Kidney epithelial cell (primary cell): Measurements from ENCODE around the gene FBXO3. TPM values are rescaled to one million over a fixed set of nuclear protein-coding genes. Genes with fewer than 3 reads are reported as not detected.

Source experiments
- DNase-seq: peaks from one replicate; pipeline ENCODE4 v3.0.0-alpha.2; 2010; ENCODE audit warnings: low read depth
- H3K27me3 ChIP-seq: 2 replicates; pipeline ENCODE4 v1.6.0; 2011; ENCODE audit warnings: low read length; ENCODE audit not compliant: control insufficient read depth, insufficient read depth
- H3K36me3 ChIP-seq: 2 replicates; pipeline ENCODE4 v1.5.1; 2011; ENCODE audit warnings: low read length; ENCODE audit not compliant: control insufficient read depth, insufficient read depth
- H3K4me3 ChIP-seq: 2 replicates; pipeline ENCODE4 v1.5.1; 2011; ENCODE audit warnings: low read depth, mild to moderate bottlenecking, control low read depth, low read length
- CTCF ChIP-seq: IDR thresholded peaks from 2 replicates; pipeline ENCODE4 v1.5.1; 2011; ENCODE audit warnings: mild to moderate bottlenecking, moderate library complexity, low read length, control low read depth, inconsistent platforms; ENCODE audit not compliant: insufficient read depth, poor library complexity, severe bottlenecking
- total RNA-seq: library from RNA; depleted of rRNA; stranded (reverse); fragments of >200 nt; gene quantifications from 2 replicates; pipeline ENCODE4 v1.2.3, GENCODE V29; 2015

Gene FBXO3
- total RNA-seq, 1 donor from 2014 or later, result 34.6 TPM

GRCh38 chr11:33769542-33769941 is 4.8 kb downstream of the FBXO3 start:
- Histone ChIP-seq H3K4me3 (no peak overlapping the region), H3K27me3 (no peaks in the 10 kb centered on the region), H3K36me3 (no peaks in the 10 kb centered on the region)
- no peak for TF ChIP-seq CTCF
- no peak for DNase-seq

GRCh38 chr11:33767624-33768023 is 6.7 kb downstream of the FBXO3 start:
- TF ChIP-seq CTCF, result no peak
- H3K27me3 ChIP-seq, result no peaks in the 10 kb centered on the region
- no peak for DNase-seq
- no peak overlapping the region for H3K4me3 ChIP-seq
- no peaks in the 10 kb centered on the region for H3K36me3 ChIP-seq

- TF ChIP-seq CTCF, result no peak
- Histone ChIP-seq H3K36me3 (no peaks in the 10 kb centered on the region), H3K4me3 (no peak overlapping the region)
These were observed 8.2 kb downstream of the FBXO3 start for GRCh38 chr11:33766085-33766484.

GRCh38 chr11:33761471-33761870 is 12.8 kb downstream of the FBXO3 start:
- no peaks in the 10 kb centered on the region for H3K36me3 ChIP-seq
- DNase-seq, result no peak
- no peak for TF ChIP-seq CTCF

More at GRCh38 chr11:33766085-33766484, 8.2 kb downstream of the FBXO3 start:
- no peak for DNase-seq
- H3K27me3 ChIP-seq, result no peaks in the 10 kb centered on the region

GRCh38 chr11:33753304-33753967 is 20.9 kb downstream of the FBXO3 start:
- DNase-seq, result no peak
- H3K4me3 ChIP-seq, result no peak overlapping the region
- TF ChIP-seq CTCF, result no peak
- no peaks in the 10 kb centered on the region for H3K36me3 ChIP-seq
- H3K27me3 ChIP-seq, result no peaks in the 10 kb centered on the region

More at GRCh38 chr11:33761471-33761870, 12.8 kb downstream of the FBXO3 start:
- Histone ChIP-seq H3K4me3 (no peak overlapping the region), H3K27me3 (no peaks in the 10 kb centered on the region)

GRCh38 chr11:33751878-33752277 is 22.4 kb downstream of the FBXO3 start:
- H3K36me3 ChIP-seq, result no peaks in the 10 kb centered on the region
- H3K27me3 ChIP-seq, result no peaks in the 10 kb centered on the region
- H3K4me3 ChIP-seq, result no peak overlapping the region
- no peak for DNase-seq
- TF ChIP-seq CTCF, result no peak
